AG08396 (cell line): ENCODE measurements around the gene RASSF3.

Source experiments
- DNase-seq: peaks from one replicate; pipeline ENCODE4 v3.0.0; 2012; ENCODE audit warnings: low spot score, mixed read lengths

Gene RASSF3

GRCh38 chr12:64691795-64692583 lies 81.7 kb downstream of the RASSF3 start:
- DNase-seq = no peak

DNA sequence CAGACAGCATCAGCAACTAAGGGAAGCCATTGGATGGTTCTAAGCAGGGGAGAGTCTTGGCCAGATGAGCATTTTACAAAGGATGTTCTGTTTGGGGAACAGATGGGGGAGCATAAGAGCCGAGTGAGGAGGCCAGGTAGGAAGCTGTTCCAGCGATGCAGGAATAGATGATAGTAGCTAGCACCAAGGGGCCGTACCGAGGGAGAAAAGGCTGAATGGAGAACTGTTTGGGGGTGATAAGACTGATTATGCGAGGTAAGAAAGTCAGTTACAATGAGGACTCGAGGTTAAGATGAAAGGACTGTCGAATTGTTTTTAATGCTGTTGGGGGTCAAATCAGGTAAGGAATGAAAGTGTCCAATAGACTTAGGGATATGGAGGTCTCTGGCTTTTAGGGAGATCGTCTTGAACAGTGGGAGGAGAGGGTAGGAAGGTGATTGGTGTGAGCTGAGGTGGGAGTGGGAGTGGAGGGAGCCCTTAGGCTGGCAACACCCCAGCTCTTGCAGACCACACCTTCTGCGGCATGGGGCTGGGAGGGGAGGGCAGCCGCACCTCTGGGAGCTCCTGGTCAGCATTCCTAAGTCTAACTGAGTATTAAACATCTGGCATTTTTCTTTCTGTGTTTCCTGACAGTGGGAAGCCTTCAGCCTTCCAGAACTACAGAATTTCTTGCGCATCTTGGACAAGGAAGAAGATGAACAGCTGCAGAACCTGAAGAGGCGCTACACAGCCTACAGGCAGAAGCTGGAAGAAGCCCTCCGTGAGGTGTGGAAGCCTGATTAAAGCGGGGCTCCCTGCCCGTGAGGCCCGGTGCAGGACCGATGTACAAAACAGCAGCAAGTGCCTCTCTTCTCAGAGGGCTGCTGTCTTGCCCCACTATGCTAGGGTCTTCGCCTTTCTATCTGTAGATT lies 84.1 kb downstream of the RASSF3 start:
- no peak for DNase-seq

GRCh38 chr12:64695550-64695949 lies 85.3 kb downstream of the RASSF3 start:
- DNase-seq = no peak

GRCh38 chr12:64696080-64696741 lies 85.9 kb downstream of the RASSF3 start:
- DNase-seq = peak; percentile 30

- no peak for DNase-seq
Measured at GRCh38 chr12:64699504-64700115, 89.3 kb downstream of the RASSF3 start.

- DNase-seq = no peak
Measured at GRCh38 chr12:64700532-64700931, 90.2 kb downstream of the RASSF3 start.

GRCh38 chr12:64701283-64701682 lies 91.0 kb downstream of the RASSF3 start:
- no peak for DNase-seq

GRCh38 chr12:64706306-64706705 lies 96.0 kb downstream of the RASSF3 start:
- no peak for DNase-seq

- no peak for DNase-seq
Measured at GRCh38 chr12:64706857-64707256, 96.6 kb downstream of the RASSF3 start.

- no peak for DNase-seq
Measured at GRCh38 chr12:64707362-64707761, 97.1 kb downstream of the RASSF3 start.

- DNase-seq = no peak
Measured at GRCh38 chr12:64707926-64708325, 97.6 kb downstream of the RASSF3 start.

- no peak for DNase-seq
Measured at GRCh38 chr12:64709429-64709828, 99.1 kb downstream of the RASSF3 start.

DNA sequence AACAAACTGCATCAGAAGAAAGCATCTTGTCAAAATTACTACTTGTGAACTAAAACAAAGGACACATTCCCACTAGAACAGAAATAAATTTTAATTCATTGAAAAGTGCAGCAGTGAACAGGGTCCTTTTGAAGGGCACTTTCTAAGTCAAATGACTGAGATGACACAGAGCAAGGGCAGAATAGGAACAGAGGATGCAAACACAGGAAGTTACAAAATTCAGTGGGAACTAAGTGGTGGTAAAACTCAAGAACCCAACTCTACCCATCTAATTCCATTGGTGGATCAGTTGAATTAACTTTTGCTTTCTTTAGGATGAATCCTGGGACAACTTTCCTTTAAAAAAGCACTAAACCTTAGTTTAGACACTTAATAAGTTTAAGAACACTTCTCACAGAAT lies 103.1 kb downstream of the RASSF3 start:
- DNase-seq = no peak

- DNase-seq = no peak
Measured at GRCh38 chr12:64714551-64714968, 104.3 kb downstream of the RASSF3 start.

DNA sequence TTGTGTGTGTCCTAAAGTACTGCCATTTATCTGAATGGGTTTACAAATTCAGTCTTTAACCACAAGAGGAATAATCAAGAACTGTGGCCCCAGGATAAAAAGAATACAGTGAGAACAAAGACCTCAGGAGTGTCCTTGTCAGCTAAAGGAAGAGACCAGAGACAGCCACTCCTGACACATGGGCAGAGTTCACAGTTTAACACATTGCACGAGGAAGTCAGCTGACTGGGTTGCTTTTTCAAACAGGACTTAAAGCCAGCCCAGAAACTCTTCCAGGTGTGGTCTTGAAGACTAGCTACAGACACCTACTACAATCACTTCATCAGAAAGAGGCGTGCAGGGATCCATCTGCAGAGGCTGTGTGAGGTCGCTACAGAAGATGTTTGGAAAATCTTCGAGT lies 106.1 kb downstream of the RASSF3 start:
- no peak for DNase-seq

DNA sequence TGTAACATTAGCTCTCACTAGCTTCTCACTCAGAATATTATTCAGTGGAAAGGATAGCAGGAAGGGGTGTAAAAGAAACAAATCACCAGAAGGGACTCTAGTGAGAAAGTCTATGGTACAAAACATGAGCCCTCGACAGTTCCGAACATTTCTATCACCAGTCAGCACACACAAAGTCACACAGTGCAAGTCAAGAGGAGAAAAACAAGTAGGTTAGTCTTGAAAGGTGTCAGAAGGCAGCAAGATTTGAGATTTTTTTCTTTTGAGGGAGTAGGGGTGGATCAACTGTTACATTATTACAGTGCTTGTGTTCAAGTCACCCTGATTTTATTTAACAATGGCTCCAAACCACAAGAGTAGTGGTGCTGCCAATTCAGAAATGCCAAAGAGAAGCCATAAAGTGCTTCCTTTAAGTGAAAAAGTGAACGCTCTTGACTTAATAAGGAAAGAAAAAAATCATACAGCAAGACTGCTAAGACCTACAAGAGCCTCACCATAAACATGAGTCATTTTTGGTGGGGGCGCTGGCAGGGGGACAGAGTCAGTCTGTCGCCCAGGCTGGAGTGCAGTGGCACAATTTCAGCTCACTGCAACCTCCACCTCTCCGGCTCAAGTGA lies 106.7 kb downstream of the RASSF3 start:
- DNase-seq = no peak

- no peak for DNase-seq
Measured at GRCh38 chr12:64718649-64719048, 108.4 kb downstream of the RASSF3 start.

- DNase-seq = no peak
Measured at GRCh38 chr12:64720884-64721283, 110.6 kb downstream of the RASSF3 start.

DNA sequence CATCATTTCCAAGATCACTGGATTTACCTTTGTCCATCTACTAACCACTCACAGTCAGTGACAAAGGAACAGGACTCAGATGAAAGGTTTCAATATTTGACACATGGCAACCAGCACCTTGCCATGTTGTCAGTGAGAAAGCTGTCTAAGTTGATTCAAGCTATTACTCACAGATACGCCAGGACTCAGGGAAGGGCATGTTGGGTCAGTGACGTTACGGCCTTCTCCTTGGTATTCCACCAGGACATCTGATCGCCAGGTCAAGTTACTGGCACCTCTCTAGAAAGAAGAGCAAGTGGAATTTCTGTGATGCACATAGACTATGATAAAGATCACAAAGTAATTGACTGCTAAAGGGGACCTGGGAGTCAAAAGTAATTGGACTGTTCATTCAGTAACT lies 112.5 kb downstream of the RASSF3 start:
- no peak for DNase-seq

DNA sequence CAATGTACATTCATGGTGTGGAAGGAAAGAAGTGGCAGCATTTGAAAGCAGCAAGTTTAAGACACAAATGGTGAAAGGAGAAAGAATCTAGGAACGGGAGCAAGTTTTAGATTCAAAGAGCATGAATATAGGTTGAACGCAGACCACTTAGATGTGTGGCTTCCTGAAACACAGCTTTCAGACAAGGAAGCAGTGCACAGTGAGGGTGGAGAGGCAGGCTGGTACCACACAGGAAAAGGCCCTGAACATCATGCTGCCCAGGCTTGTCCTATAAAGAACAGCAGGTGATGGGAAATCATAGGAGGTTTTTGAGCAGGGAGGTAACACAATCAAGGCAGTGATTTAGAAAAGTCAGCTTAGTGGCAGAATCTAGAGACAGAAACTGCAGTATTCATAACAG lies 113.3 kb downstream of the RASSF3 start:
- no peak for DNase-seq

DNA sequence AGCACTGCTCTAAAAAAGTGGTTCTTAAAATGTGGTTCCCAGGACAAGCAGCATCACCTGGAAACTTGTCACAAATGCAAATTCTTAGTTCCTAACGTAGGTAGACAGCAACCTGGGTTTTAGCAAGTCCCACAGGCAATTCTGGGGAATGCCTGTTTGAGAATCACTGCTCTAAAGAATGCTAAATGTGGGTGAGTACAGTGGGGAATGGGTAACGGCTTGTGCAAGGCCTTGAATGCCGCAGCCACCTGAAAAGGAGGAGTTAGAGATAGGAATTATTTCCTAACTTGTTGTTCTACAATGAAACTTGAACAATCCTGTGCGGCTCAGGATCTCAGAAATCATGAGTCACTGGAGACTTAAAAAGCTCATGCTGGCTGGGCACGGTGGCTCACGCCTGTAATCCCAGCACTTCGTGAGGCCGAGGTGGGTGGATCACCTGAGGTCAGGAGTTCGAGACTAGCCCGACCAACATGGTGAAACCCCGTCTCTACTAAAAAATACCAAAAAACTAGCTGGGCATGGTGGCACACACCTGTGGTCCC lies 114.0 kb downstream of the RASSF3 start:
- no peak for DNase-seq
